ENCODE data around the gene CAMK2N1. TPM values are rescaled to one million over a fixed set of nuclear protein-coding genes. Genes with fewer than 3 reads are reported as not detected.

The CAMK2N1 gene
- total RNA-seq, 1 donor from 2014 or later, result 13.2 TPM

DNA sequence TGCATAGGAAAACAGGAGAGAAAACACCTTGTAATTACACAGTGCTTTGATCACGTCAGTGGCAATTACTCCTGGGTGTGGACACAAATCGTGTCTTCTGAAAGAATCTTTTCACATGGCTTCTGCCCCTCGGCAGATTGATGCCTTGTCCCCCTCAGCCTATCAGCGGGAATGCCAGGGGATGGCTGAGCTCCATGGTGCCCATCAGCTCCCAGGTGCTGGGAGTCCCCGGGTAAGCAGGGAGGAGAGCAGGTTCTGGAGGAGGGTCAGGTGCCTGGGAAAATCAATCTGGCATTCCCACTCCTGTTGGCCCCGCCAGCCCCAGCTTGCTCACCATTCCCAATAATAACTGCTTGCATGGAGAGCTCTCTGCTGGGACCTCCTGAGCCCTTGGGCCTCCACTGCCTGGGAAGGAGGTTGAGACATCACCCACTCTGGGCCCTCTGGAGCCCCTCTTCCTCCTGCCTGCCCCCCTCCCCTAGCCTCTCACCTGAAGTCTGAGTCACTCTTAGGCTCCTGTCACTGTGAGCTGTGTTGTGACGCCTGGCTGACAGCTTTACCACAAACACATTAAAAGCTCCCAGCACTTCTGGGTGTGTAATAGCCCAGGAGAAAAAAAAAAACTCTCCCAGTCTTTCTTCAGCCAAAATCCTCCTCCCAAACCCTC lies 4.9 kb downstream of the CAMK2N1 start:
- DNase-seq (ENCODE audit: low spot score), result no peak
- H3K9me3 Mint-ChIP-seq (ENCODE audit: low read depth), result no peaks in the 10 kb centered on the region
- H3K4me3 Mint-ChIP-seq (ENCODE audit: unreplicated experiment), result no peak overlapping the region
- TF ChIP-seq, protein P1, sequence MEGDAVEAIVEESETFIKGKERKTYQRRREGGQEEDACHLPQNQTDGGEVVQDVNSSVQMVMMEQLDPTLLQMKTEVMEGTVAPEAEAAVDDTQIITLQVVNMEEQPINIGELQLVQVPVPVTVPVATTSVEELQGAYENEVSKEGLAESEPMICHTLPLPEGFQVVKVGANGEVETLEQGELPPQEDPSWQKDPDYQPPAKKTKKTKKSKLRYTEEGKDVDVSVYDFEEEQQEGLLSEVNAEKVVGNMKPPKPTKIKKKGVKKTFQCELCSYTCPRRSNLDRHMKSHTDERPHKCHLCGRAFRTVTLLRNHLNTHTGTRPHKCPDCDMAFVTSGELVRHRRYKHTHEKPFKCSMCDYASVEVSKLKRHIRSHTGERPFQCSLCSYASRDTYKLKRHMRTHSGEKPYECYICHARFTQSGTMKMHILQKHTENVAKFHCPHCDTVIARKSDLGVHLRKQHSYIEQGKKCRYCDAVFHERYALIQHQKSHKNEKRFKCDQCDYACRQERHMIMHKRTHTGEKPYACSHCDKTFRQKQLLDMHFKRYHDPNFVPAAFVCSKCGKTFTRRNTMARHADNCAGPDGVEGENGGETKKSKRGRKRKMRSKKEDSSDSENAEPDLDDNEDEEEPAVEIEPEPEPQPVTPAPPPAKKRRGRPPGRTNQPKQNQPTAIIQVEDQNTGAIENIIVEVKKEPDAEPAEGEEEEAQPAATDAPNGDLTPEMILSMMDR (IDR thresholded peaks at IDR 0.05), result no peak
- peaks cover 10% of the 10 kb centered on the region for H3K27me3 Mint-ChIP-seq (ENCODE audit: low read depth)
- no peak overlapping the region for H3K27ac Mint-ChIP-seq (ENCODE audit: unreplicated experiment)
- H3K4me1 Mint-ChIP-seq (ENCODE audit: low read depth), result peaks cover 42% of the 10 kb centered on the region
- H3K36me3 Mint-ChIP-seq (ENCODE audit: low read depth), result no peaks in the 10 kb centered on the region

- TF ChIP-seq, protein P1 (IDR thresholded peaks at IDR 0.05), result no peak
- H3K4me3 Mint-ChIP-seq (ENCODE audit: unreplicated experiment), result no peak overlapping the region
- no peaks in the 10 kb centered on the region for H3K36me3 Mint-ChIP-seq (ENCODE audit: low read depth)
- H3K27ac Mint-ChIP-seq (ENCODE audit: unreplicated experiment), result no peak overlapping the region
- H3K9me3 Mint-ChIP-seq (ENCODE audit: low read depth), result no peaks in the 10 kb centered on the region
- no peak for DNase-seq (ENCODE audit: low spot score)
- H3K27me3 Mint-ChIP-seq (ENCODE audit: low read depth), result peaks cover 10% of the 10 kb centered on the region
- H3K4me1 Mint-ChIP-seq (ENCODE audit: low read depth), result peaks cover 39% of the 10 kb centered on the region
These were observed 5.6 kb downstream of the CAMK2N1 start for GRCh38 chr1:20480243-20480944.

DNA sequence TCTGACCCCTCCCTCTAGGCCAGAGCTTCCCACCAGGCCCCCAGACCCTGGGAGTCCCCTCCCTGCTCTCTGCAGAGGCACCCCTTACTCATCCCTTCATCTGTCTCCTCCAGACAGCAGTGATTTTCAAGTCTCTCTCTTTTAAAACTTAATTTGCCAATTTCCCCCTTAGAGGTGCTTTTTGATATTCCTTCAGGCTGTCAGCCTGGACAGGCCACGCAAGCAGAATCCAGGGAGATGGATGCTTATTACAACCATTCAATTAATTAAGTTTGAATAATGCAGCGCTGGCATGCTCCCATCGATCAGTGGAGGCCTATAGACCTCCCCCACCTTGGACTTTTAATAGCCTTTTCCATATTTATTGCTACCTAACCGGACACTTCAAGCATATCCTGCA lies 6.2 kb downstream of the CAMK2N1 start:
- no peak overlapping the region for H3K27ac Mint-ChIP-seq (ENCODE audit: unreplicated experiment)
- H3K4me1 Mint-ChIP-seq (ENCODE audit: low read depth), result peaks cover 39% of the 10 kb centered on the region

DNA sequence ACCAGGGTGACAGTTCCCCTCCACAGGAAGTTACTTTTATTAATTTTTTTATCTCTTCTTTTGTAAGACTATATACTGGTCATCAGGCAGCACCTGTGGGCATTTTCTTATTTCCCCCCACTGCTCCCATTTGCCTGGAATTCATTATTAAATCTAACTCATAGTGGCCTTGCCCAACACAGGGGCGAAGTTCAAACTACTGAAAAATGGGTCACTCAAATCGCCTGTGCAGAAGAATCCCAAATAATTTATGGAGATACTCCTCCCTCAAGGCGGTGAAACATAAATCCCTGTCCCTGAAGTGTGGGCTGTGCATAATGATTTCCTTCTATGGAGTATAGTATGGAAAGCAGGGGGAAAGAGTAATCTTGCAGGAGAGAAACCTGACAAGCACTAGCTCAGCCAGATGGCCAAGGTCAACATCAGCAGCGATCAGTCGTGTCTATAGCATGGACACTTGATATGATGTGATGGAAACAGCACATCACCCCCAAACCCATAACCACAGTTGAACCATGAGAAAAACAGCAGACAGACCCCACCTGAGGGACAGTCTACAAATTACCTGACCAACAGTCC lies 7.9 kb downstream of the CAMK2N1 start:
- no peak overlapping the region for H3K27ac Mint-ChIP-seq (ENCODE audit: unreplicated experiment)
- TF ChIP-seq, protein P1 (IDR thresholded peaks at IDR 0.05), result no peak
- H3K4me3 Mint-ChIP-seq (ENCODE audit: unreplicated experiment), result no peak overlapping the region
- H3K36me3 Mint-ChIP-seq (ENCODE audit: low read depth), result no peaks in the 10 kb centered on the region
- H3K27me3 Mint-ChIP-seq (ENCODE audit: low read depth), result peaks cover 13% of the 10 kb centered on the region
- no peaks in the 10 kb centered on the region for H3K9me3 Mint-ChIP-seq (ENCODE audit: low read depth)
- no peak for DNase-seq (ENCODE audit: low spot score)
- peaks cover 27% of the 10 kb centered on the region for H3K4me1 Mint-ChIP-seq (ENCODE audit: low read depth)

More for the DNA sequence above, 6.2 kb downstream of the CAMK2N1 start:
- no peak for DNase-seq (ENCODE audit: low spot score)
- H3K9me3 Mint-ChIP-seq (ENCODE audit: low read depth), result no peaks in the 10 kb centered on the region
- peaks cover 11% of the 10 kb centered on the region for H3K27me3 Mint-ChIP-seq (ENCODE audit: low read depth)
- TF ChIP-seq, protein P1 (IDR thresholded peaks at IDR 0.05), result no peak
- H3K36me3 Mint-ChIP-seq (ENCODE audit: low read depth), result no peaks in the 10 kb centered on the region
- no peak overlapping the region for H3K4me3 Mint-ChIP-seq (ENCODE audit: unreplicated experiment)

GRCh38 chr1:20477348-20478056 lies 8.5 kb downstream of the CAMK2N1 start:
- DNase-seq (ENCODE audit: low spot score), result peak; percentile 46

More at GRCh38 chr1:20477348-20478056, 8.5 kb downstream of the CAMK2N1 start:
- H3K36me3 Mint-ChIP-seq (ENCODE audit: low read depth), result no peaks in the 10 kb centered on the region
- no peak overlapping the region for H3K4me3 Mint-ChIP-seq (ENCODE audit: unreplicated experiment)
- no peaks in the 10 kb centered on the region for H3K9me3 Mint-ChIP-seq (ENCODE audit: low read depth)
- peaks cover 13% of the 10 kb centered on the region for H3K27me3 Mint-ChIP-seq (ENCODE audit: low read depth)
- no peak overlapping the region for H3K27ac Mint-ChIP-seq (ENCODE audit: unreplicated experiment)
- H3K4me1 Mint-ChIP-seq (ENCODE audit: low read depth), result peaks cover 21% of the 10 kb centered on the region
- TF ChIP-seq, protein P1 (IDR thresholded peaks at IDR 0.05), result no peak

All from chondrocyte (in vitro differentiated cells).